Astrocyte of the cerebellum (primary cell): ENCODE data around the gene HIVEP3.
A peak's percentile ranks its signal among the peaks of the same experiment; 100 is the strongest.

Experiments used
- DNase-seq: peaks from one replicate; pipeline ENCODE4 v3.0.0-alpha.2; 2011; ENCODE audit warnings: low read depth
- H3K4me3 ChIP-seq: 2 replicates; pipeline ENCODE4 v1.5.1; 2011; ENCODE audit warnings: mild to moderate bottlenecking, low read depth, low read length, moderate library complexity
- CTCF ChIP-seq: IDR thresholded peaks from 2 replicates; pipeline ENCODE4 v1.5.1; 2012; ENCODE audit warnings: low read length, low read depth, moderate library complexity, mild to moderate bottlenecking; ENCODE audit errors: missing control alignments
- in situ Hi-C: cut with HindIII; loops from 2 replicates; pipeline ENCODE4 v1.10.0; 2017; ENCODE audit warnings: low sequenced_read_pairs

The HIVEP3 gene

GRCh38 chr1:41855713-41856112 lies 63.0 kb downstream of the HIVEP3 start:
- H3K4me3 ChIP-seq = no peak overlapping the region
- DNase-seq = no peak
- no peak for TF ChIP-seq CTCF
- in situ Hi-C loops = no loop called here

DNA sequence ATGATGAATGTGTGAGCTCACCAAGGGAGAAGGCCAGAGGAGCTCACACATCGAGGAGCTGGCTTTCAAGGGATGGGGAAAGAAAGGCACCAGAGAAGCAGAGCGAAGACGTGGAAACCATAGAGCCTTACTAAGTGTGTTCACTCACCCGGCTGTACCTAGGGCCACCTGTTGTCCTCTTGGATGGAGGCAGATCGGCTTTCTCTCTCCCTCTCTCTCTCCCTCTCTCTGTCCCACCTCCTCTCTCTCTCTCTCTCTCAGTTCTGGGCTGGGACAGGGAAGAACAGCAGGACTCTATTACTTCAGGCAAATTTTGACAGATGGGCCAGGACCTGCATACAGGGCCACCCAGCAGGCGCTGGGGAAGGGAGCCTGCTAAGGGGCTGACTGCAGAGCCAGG lies 64.8 kb downstream of the HIVEP3 start:
- no peak for TF ChIP-seq CTCF
- in situ Hi-C loops = no loop called here
- DNase-seq = no peak
- no peak overlapping the region for H3K4me3 ChIP-seq

- TF ChIP-seq CTCF = no peak
- no peak overlapping the region for H3K4me3 ChIP-seq
- in situ Hi-C loops = no loop called here
- no peak for DNase-seq
Measured at GRCh38 chr1:41852091-41852490, 66.6 kb downstream of the HIVEP3 start.

- in situ Hi-C loops = no loop called here
- DNase-seq = peak; percentile 59
- H3K4me3 ChIP-seq = no peak overlapping the region
- TF ChIP-seq CTCF = no peak
Measured at GRCh38 chr1:41851589-41851988, 67.1 kb downstream of the HIVEP3 start.

DNA sequence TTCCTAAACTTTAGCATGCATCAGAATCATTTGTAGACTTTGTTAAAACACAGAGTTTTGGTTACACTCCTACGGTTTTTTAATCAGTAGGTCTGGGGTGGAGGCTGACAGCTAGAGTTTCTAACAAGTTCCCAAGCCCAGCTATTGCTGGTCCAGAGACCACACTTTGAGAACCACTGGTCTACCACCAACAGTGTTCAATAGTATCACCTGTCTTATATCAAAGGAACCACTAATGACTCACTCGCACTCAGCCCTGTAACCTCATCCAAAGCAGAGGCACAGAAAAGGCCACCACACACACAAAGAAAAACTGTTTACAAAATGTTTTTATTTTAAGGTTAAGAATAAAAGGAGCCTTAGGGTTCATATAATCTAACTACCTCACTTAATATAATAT lies 68.7 kb downstream of the HIVEP3 start:
- in situ Hi-C loops = no loop called here
- no peak overlapping the region for H3K4me3 ChIP-seq
- no peak for TF ChIP-seq CTCF
- peak; percentile 49 for DNase-seq

- in situ Hi-C loops = no loop called here
- no peak overlapping the region for H3K4me3 ChIP-seq
- TF ChIP-seq CTCF = no peak
- DNase-seq = no peak
Measured at GRCh38 chr1:41849211-41849759, 69.4 kb downstream of the HIVEP3 start.

GRCh38 chr1:41848216-41848952 lies 70.3 kb downstream of the HIVEP3 start:
- in situ Hi-C loops = no loop called here
- H3K4me3 ChIP-seq = no peak overlapping the region
- no peak for DNase-seq
- TF ChIP-seq CTCF = no peak
